SW480 (cell line): ENCODE results near the gene CTBS.

Experiments used
- DNase-seq: peaks from one replicate; pipeline ENCODE4 v3.0.0-alpha.2; 2016; ENCODE audit warnings: low spot score

Gene CTBS

DNA sequence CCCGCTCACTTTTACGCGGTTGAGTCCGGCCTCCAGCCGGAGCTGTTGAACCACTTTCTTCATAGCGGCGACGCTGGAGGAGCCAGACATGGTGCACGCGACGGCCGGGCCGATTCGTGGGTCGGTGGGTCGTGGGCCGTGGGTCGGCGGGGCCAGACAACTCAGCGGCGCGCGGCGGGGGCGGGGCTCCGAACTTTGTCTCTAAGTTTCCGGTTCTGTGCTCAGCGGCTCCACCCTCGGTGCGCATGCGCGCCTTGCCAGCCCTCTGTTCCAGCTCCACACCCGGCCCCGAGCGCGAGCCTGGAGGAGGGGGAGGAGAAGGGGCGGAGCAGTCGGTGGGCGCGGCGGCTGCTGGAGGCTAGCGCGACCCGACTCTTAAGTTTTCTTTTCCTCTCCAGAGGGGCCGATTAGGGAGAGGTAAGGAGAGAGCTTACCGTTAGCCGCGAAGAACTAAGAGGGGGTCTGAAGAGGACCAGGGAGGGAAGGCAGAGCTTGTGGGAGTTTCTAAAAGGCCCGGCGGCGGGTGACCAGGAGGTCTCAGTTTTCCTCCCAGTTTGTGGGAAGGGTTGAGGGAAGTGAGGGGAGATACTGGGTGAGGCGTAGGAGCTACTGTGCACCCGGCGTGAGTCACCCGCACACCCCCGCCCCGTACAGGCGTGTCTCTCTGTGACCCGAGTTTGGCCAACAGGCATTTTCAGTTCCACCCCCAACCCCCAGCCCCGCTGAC is 68.1 kb downstream of the CTBS start, which contains the start of the genes GNG5 and SPATA1:
GNG5 (minus strand) TSS at position 580 of the 727 bp plus-strand sequence; CDS start at position 90, 490 bp downstream.
SPATA1 (plus strand) TSS at position 385 of the 727 bp plus-strand sequence. CDS start 9,974 bp downstream, outside the sequence.
- peak; percentile 91 for DNase-seq

DNA sequence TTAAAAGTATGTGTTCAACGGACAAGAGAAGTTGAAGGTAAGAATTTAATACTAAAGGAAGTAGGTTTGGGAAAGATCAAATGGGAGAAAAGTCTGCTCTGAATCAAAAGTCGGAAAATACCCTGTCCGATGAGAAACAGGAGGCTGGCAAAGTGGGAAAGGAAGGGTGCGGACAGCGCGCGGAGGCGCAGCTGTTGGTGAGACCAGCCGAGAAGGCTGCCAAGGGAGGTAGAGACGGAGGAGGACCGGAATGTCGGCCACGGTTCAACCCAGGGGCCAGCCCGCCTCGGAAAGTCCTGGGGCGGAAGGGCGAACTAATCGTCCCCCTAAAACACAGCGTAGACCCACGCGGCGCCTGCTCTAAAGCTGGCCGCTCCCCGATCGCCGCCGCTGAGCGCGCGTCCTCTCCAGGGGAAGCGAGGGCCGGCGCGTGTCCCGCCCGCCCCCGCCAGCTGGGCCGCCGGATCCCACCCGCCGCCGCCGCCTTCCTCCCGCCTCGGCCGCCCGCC is 68.7 kb downstream of the CTBS start:
- DNase-seq = peak; percentile 59

DNA sequence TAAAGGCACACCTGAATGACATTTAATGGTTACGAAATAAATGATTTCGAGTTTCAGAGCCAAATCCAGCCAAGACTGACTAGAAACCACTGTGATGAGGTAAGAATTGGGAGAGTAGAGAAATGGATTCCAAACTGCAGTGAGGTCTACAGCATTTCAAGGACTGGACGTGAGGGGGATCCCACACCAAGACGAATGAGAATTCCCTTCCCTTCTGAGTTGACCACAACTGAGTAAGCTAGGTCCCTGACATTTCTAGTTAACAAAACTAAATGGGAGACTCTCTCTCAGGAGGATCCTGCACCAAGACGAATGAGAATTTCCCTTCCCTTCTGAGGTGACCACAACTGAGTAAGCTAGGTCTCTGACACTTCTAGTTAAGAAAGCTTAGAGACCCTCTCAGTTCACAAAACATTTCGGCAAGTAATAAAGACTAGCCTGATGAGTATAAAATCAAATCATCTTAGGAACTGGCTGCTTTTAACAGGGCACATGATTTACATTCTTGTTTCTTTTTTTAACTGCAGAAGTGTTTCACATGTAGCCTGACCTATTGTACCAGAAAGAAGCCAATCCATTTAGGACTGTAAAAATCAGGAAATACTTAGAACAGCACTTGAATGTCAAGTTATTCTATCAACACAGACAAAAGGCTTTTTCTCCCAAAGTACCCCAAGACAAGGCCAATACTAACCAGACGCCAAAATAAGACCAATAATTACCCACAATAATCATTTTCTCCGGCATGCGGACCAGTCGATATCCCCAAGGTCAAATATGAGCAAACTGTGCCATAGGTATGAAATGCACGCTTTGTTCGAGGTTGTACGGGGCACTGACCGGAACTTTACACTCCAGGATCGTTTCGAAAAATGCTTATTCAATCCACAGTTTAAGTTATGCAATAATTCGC is 69.4 kb downstream of the CTBS start:
- DNase-seq = no peak

DNA sequence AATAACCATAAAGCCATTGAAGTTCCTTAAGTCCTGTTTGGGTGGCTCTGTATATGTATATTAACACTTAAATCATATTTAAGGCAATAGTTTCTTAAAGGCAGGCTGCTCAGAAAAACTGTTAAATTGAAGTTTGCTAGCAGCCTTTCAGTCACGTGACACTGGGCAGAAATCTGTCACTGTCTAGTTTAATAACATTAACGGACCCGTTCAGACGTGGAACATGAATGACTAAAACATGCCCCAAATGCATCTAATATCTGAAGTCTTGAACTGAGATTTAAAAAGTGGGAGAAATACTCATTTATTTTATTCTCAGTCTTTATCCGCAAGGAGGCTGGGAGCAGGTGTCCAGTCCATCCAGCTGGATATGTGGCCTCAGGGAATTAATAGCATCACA is 71.3 kb downstream of the CTBS start:
- DNase-seq = no peak
